Measurements from ENCODE around the gene CHMP3. TPM values are rescaled to one million over a fixed set of nuclear protein-coding genes. Genes with fewer than 3 reads are reported as not detected.

The CHMP3 gene
- polyA plus RNA-seq, 3 donors from 2014 or later: 44.1 to 72.1 (median 60.2) TPM

DNA sequence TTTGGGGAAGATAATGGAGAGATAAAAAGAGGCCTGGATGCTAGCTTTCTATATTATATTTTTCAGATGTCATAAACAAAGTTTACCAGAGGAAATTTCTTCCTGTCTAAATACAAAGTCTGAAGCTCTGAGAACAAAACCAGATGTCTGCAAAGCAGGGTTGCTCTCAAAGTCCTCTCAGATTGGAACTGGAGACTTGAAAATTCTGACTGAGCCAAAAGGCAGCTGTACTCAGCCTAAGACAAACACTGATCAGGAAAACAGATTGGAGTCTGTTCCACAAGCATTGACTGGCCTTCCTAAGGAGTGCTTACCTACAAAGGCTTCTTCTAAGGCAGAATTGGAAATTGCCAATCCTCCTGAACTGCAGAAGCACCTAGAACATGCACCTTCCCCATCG lies 96.9 kb downstream of the CHMP3 start:
- Mint-ChIP-seq H3K27ac (no peak overlapping the region), H3K36me3 (peaks cover 18 to 65% (median 34%) of the 10 kb centered on the region in 3 donors), H3K9me3 (no peaks in the 10 kb centered on the region), H3K4me3 (no peak overlapping the region), H3K4me1 (peaks cover 25 to 49% of the 10 kb centered on the region in 2 donors), H3K27me3 (ENCODE audit: low read depth in 3 of 3) (peaks cover 0 to 2% (median 0%) of the 10 kb centered on the region in 3 donors)
- no peak for DNase-seq

DNA sequence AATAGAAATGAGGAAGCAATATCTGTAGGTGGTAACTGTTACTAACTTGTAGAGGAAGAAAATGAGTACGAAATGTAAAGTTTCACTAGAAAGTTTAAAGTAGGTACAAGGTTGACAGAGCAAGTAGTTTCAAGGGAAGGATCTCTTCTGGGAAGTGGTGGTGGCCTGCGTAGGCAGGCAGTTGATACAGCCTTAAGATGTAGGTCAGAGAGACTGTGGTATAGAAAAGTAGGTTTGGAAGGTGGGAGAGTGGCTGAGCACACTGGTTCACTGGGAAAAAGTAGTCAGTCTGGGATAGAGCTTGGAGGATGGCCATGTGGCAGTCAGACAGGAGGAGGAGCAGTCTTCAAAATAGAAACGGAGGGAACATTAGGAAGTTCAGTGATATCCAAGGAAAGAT lies 98.6 kb downstream of the CHMP3 start:
- Mint-ChIP-seq H3K4me3 (no peak overlapping the region), H3K9me3 (no peaks in the 10 kb centered on the region), H3K27me3 (ENCODE audit: low read depth in 3 of 3) (peaks cover 0 to 2% (median 0%) of the 10 kb centered on the region in 3 donors), H3K36me3 (peaks cover 28 to 74% (median 42%) of the 10 kb centered on the region in 3 donors), H3K4me1 (peaks cover 26 to 45% of the 10 kb centered on the region in 2 donors), H3K27ac (peak overlapping the region in 2 of 6 donors; percentile 17)
- no peak for DNase-seq

DNA sequence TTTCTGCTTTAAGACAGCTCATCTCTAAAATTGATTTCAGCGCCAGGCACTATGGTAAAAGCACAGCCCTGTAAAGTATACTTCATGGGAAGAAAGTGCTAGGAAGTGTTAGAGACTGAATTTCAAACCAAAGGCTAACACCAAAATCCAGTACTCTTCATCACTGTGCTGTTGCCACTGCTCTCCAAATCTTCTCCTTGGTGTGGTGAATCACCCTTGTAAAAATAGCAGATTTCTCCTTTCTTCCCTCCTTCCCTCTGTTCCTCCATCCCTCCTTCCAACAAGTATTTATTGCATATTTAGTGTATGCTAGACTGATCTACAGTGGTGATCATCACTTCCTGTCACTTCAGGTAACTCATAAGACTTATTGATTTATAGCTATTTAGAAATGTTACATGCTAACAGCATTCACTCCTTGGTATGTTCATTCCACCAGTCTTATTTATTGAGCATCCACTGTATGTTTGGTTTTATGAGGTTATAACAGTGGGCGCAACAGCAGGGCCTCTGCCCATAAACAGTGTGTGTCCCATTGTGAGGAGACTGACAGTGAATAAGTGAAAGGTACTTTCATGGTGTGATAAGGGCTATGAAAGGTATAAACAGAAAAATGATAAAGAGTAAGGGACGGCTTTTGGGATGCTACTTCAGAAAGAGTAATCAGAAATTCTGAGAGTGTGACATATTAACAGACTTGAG lies 102.0 kb downstream of the CHMP3 start:
- DNase-seq: no peak
- Mint-ChIP-seq H3K27me3 (ENCODE audit: low read depth in 3 of 3) (peaks cover 0 to 4% (median 2%) of the 10 kb centered on the region in 3 donors), H3K36me3 (peaks cover 46 to 71% (median 48%) of the 10 kb centered on the region in 3 donors), H3K27ac (peak overlapping the region in 1 of 6 donors; percentile 0), H3K4me3 (no peak overlapping the region), H3K9me3 (no peaks in the 10 kb centered on the region), H3K4me1 (peaks cover 7 to 34% of the 10 kb centered on the region in 2 donors)

DNA sequence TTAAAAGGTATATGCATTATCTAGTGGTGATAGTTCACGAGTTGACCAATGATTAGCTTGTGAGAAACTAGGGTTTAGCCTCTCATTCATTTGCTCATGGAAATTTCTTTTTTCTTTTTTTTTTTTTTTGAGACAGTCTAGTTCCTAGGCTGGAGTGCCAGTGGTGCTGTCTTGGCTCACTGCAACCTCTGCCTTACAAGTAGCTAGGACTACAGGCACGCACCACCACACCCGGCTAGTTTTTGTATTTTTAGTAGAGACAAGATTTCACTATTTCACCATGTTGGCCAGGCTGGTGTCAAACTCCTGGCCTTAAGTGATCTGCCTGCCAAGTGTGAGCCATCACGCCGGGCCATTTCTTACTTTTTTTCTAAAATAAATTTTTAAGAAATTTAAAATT lies 108.1 kb downstream of the CHMP3 start:
- Mint-ChIP-seq H3K4me1 (peaks cover 6 to 43% of the 10 kb centered on the region in 2 donors), H3K36me3 (peaks cover 33 to 54% (median 54%) of the 10 kb centered on the region in 3 donors), H3K9me3 (no peaks in the 10 kb centered on the region), H3K27me3 (ENCODE audit: low read depth in 3 of 3) (peaks cover 0 to 4% (median 0%) of the 10 kb centered on the region in 3 donors), H3K27ac (no peak overlapping the region), H3K4me3 (no peak overlapping the region)
- DNase-seq: no peak

DNA sequence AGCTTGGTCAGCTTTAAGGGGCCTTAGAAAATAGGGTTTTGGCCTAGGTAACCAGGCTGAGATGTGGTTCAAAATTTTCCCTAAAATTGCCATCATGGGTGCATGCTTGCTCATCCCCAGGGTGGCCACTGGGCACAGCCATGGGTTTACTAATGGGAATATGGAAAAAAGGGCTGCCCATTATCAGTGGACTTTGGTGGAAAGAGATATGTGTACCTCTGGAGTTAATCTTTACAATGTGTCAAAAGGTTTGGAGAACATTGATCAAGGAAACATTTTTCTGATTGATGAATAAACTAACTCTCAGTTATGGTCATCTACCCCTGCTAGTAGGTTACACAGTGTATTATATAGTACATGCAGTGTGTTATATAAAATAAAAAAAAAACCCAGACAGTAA lies 109.0 kb downstream of the CHMP3 start:
- Mint-ChIP-seq H3K9me3 (no peaks in the 10 kb centered on the region), H3K4me1 (peaks cover 15 to 48% of the 10 kb centered on the region in 2 donors), H3K36me3 (peaks cover 26 to 51% (median 50%) of the 10 kb centered on the region in 3 donors), H3K4me3 (no peak overlapping the region), H3K27me3 (ENCODE audit: low read depth in 3 of 3) (peaks cover 0 to 4% (median 0%) of the 10 kb centered on the region in 3 donors), H3K27ac (peak overlapping the region in 2 of 6 donors; percentile 18 to 25)
- DNase-seq: no peak

DNA sequence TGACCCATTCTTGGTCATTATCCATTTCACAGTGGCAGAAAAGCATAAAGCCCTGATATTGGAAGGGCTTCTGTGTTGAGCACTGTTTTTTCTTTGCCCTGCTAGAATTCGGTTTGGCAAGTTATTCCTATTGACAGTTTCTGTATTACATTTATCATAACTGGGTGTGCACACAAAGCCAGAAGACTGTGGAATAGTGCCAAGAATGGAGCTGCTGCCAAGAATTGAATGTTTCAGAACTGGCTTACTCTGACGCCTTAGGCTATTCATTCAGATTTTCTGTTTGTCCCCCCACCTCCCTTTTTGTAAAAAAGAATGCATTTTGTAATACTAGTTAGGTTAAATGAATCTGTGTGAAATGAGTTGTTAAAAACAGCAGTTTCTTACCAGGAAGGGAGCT lies 109.4 kb downstream of the CHMP3 start:
- Mint-ChIP-seq H3K27me3 (ENCODE audit: low read depth in 3 of 3) (peaks cover 0 to 4% (median 0%) of the 10 kb centered on the region in 3 donors), H3K4me1 (peaks cover 17 to 48% of the 10 kb centered on the region in 2 donors), H3K27ac (peak overlapping the region in 2 of 6 donors; percentile 18 to 25), H3K36me3 (peaks cover 22 to 48% (median 47%) of the 10 kb centered on the region in 3 donors), H3K4me3 (no peak overlapping the region), H3K9me3 (no peaks in the 10 kb centered on the region)
- DNase-seq: no peak

Other genes with a start within 250 kb of the CHMP3 start
- not detected for gene REEP1, start 225.8 kb downstream of the CHMP3 start, polyA plus RNA-seq
- 10 to 100 TPM; 12.8 to 31.6 (median 13.0) TPM for gene KDM3A, start 122.1 kb downstream of the CHMP3 start, polyA plus RNA-seq
- gene RNF103, start 60.4 kb upstream of the CHMP3 start, polyA plus RNA-seq: 1 to 10 TPM; 2.4 to 4.9 (median 2.8) TPM
- 10 to 100 TPM; 14.8 to 27.2 (median 21.3) TPM for gene RMND5A, start 156.8 kb upstream of the CHMP3 start, polyA plus RNA-seq
- gene CD8A, start 227.5 kb upstream of the CHMP3 start, polyA plus RNA-seq: 100 to 1,000 TPM in 1 of 3 donors, 10 to 100 TPM in 2; 76.9 to 131 (median 93.4) TPM

All from immature natural killer cell (primary cell).